DND-41 (cell line): ENCODE results near the gene KRTAP4-7.

Source experiments
- ATAC-seq: fragments of 200-7000 bp; cut with Tn5 transposase; 3 replicates; pipeline ENCODE4 v1.9.1; 2021; ENCODE audit warnings: low read depth; ENCODE audit not compliant: insufficient read depth
- DNase-seq: peaks from one replicate; pipeline ENCODE4 v3.0.0-alpha.2; 2020
- H2AFZ ChIP-seq: 2 replicates; pipeline ENCODE4 v1.6.0; 2012; ENCODE audit warnings: low read depth, low read length
- H3K27ac ChIP-seq: 2 replicates; pipeline ENCODE4 v1.5.1; 2012; ENCODE audit warnings: low read length, inconsistent platforms
- H3K27me3 ChIP-seq: fragments of 200-600 bp; sonication (generic); 2 replicates; pipeline ENCODE4 v1.6.0; 2012; ENCODE audit warnings: low read length, mild to moderate bottlenecking, inconsistent platforms; ENCODE audit not compliant: insufficient read depth, poor library complexity
- H3K36me3 ChIP-seq: 2 replicates; pipeline ENCODE4 v1.5.1; 2012; ENCODE audit warnings: low read length, inconsistent platforms; ENCODE audit not compliant: insufficient read depth
- H3K4me1 ChIP-seq: 2 replicates; pipeline ENCODE4 v1.5.1; 2012; ENCODE audit warnings: mild to moderate bottlenecking, low read length; ENCODE audit not compliant: insufficient read depth
- H3K4me2 ChIP-seq: 2 replicates; pipeline ENCODE4 v1.6.0; 2012; ENCODE audit warnings: mild to moderate bottlenecking, moderate library complexity, low read length, inconsistent platforms; ENCODE audit not compliant: insufficient read depth
- H3K4me3 ChIP-seq, 2 experiments: fragments of 200-600 bp in 1 of 2; shearing (Covaris generic) in 1 of 2; 2 replicates each; pipeline ENCODE4 v1.5.1; 2012 to 2016; ENCODE audit warnings: inconsistent platforms in 2 of 2, low read length in 2 of 2, mild to moderate bottlenecking in 2 of 2, low read depth in 1 of 2, moderate library complexity in 1 of 2
- H3K79me2 ChIP-seq: 2 replicates; pipeline ENCODE4 v1.6.0; 2012; ENCODE audit warnings: low read length, inconsistent platforms; ENCODE audit not compliant: insufficient read depth
- H3K9ac ChIP-seq: 2 replicates; pipeline ENCODE4 v1.6.0; 2012; ENCODE audit warnings: low read depth, mild to moderate bottlenecking, inconsistent platforms, low read length, moderate library complexity
- H3K9me3 ChIP-seq: 2 replicates; pipeline ENCODE4 v1.5.1; 2012; ENCODE audit warnings: low read length, moderate library complexity, mild to moderate bottlenecking, inconsistent platforms; ENCODE audit not compliant: insufficient read depth, severe bottlenecking
- H4K20me1 ChIP-seq: 2 replicates; pipeline ENCODE4 v1.6.0; 2012; ENCODE audit warnings: low read length; ENCODE audit not compliant: insufficient read depth
- EZH2 ChIP-seq: IDR thresholded peaks from 3 replicates; pipeline ENCODE4 v1.6.1; 2012; ENCODE audit warnings: borderline replicate concordance, low read depth, mild to moderate bottlenecking, moderate library complexity, low read length, inconsistent platforms; ENCODE audit not compliant: severe bottlenecking
- TF ChIP-seq, protein P1 (sequence below): IDR thresholded peaks from 2 replicates; pipeline ENCODE4 v1.5.1; 2012; ENCODE audit warnings: borderline replicate concordance, low read length, moderate library complexity, mild to moderate bottlenecking; ENCODE audit not compliant: poor library complexity, severe bottlenecking; ENCODE audit errors: extremely low read depth

The KRTAP4-7 gene

GRCh38 chr17:41065829-41066624 is 17.9 kb upstream of the KRTAP4-7 start, which contains the start of gene KRTAP2-4:
Gene KRTAP2-4, minus strand, starts transcription at chr17:41065879. Its CDS starts 34 bp downstream, at chr17:41065845.
- H3K36me3 ChIP-seq, result no peaks in the 10 kb centered on the region
- no peaks in the 10 kb centered on the region for H3K9me3 ChIP-seq
- no peak for DNase-seq
- H3K79me2 ChIP-seq, result no peaks in the 10 kb centered on the region
- H2AFZ ChIP-seq, result no peak within 1 kb of the TSS
- no peak within 1 kb of the TSS for H3K4me3 ChIP-seq
- no peak for ATAC-seq
- H3K27ac ChIP-seq, result no peak within 1 kb of the TSS
- no peaks in the 10 kb centered on the region for H3K4me1 ChIP-seq
- no peak within 1 kb of the TSS for H3K9ac ChIP-seq
- no peaks in the 10 kb centered on the region for H3K27me3 ChIP-seq
- no peak within 1 kb of the TSS for H3K4me2 ChIP-seq
- no peaks in the 10 kb centered on the region for H4K20me1 ChIP-seq
- TF ChIP-seq, protein P1, sequence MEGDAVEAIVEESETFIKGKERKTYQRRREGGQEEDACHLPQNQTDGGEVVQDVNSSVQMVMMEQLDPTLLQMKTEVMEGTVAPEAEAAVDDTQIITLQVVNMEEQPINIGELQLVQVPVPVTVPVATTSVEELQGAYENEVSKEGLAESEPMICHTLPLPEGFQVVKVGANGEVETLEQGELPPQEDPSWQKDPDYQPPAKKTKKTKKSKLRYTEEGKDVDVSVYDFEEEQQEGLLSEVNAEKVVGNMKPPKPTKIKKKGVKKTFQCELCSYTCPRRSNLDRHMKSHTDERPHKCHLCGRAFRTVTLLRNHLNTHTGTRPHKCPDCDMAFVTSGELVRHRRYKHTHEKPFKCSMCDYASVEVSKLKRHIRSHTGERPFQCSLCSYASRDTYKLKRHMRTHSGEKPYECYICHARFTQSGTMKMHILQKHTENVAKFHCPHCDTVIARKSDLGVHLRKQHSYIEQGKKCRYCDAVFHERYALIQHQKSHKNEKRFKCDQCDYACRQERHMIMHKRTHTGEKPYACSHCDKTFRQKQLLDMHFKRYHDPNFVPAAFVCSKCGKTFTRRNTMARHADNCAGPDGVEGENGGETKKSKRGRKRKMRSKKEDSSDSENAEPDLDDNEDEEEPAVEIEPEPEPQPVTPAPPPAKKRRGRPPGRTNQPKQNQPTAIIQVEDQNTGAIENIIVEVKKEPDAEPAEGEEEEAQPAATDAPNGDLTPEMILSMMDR, result no peak
- TF ChIP-seq EZH2, result no peak

DNA sequence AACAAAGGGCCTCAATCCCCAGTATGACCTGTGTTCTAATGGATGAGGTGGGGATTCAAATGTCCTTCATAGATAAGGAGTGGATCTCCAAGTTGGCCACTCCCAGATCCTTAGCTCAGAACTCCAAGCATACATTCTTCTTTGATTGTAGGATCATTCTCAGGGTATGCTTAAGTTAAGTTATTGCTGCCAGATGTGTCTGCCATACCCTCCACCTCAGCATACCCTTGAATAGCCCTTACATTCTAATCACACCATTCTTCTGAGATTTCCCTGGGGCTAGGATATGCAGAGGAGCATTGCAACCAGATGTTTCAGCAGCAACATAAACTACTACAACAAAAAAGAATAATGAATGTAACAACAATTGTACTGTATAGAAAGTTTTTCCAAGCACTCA is 16.7 kb upstream of the KRTAP4-7 start:
- no peak overlapping the region for H2AFZ ChIP-seq
- no peaks in the 10 kb centered on the region for H3K9me3 ChIP-seq
- H4K20me1 ChIP-seq, result no peaks in the 10 kb centered on the region
- no peaks in the 10 kb centered on the region for H3K4me1 ChIP-seq
- H3K9ac ChIP-seq, result no peak overlapping the region
- TF ChIP-seq, protein P1, result no peak
- no peak for TF ChIP-seq EZH2
- H3K4me3 ChIP-seq, result no peak overlapping the region
- no peak for ATAC-seq
- no peaks in the 10 kb centered on the region for H3K79me2 ChIP-seq
- H3K27ac ChIP-seq, result no peak overlapping the region
- H3K27me3 ChIP-seq, result peaks cover 4% of the 10 kb centered on the region
- H3K4me2 ChIP-seq, result no peak overlapping the region
- no peak for DNase-seq
- no peaks in the 10 kb centered on the region for H3K36me3 ChIP-seq

DNA sequence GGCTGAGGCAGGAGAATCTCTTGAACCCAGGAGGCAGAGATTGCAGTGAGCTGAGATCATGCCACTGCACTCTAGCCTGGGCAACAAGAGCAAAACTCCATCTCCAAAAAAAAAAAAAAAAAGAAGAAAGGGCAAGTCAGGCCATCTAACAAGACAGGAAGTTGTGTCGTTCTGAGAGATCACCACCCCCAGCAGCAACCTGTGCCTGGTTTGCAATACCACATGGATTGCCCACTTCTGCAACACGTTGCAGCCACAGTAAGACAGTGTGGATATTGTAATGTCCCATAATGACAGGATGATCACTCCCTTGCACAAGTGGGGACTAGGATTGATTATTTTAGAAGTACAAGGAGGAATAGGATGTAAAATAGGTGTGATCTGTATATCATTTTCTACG is 14.9 kb upstream of the KRTAP4-7 start:
- ATAC-seq, result no peak

GRCh38 chr17:41071606-41072360 is 12.2 kb upstream of the KRTAP4-7 start:
- Histone ChIP-seq H3K27ac (no peak overlapping the region), H3K79me2 (no peaks in the 10 kb centered on the region), H3K9me3 (no peaks in the 10 kb centered on the region), H3K9ac (no peak overlapping the region), H2AFZ (no peak overlapping the region), H3K4me3 (no peak overlapping the region), H3K27me3 (peaks cover 9% of the 10 kb centered on the region), H3K4me1 (no peaks in the 10 kb centered on the region), H3K36me3 (no peaks in the 10 kb centered on the region), H4K20me1 (no peaks in the 10 kb centered on the region), H3K4me2 (no peak overlapping the region)
- ATAC-seq, result no peak
- TF ChIP-seq EZH2, result no peak
- TF ChIP-seq, protein P1, result no peak
- no peak for DNase-seq

More for the DNA sequence above, 14.9 kb upstream of the KRTAP4-7 start:
- no peaks in the 10 kb centered on the region for H3K36me3 ChIP-seq
- no peak overlapping the region for H3K27ac ChIP-seq
- TF ChIP-seq EZH2, result no peak
- H3K4me1 ChIP-seq, result no peaks in the 10 kb centered on the region
- H3K9ac ChIP-seq, result no peak overlapping the region
- H3K4me2 ChIP-seq, result no peak overlapping the region
- H2AFZ ChIP-seq, result no peak overlapping the region
- DNase-seq, result no peak
- no peaks in the 10 kb centered on the region for H3K79me2 ChIP-seq
- no peaks in the 10 kb centered on the region for H4K20me1 ChIP-seq
- H3K9me3 ChIP-seq, result no peaks in the 10 kb centered on the region
- no peak overlapping the region for H3K4me3 ChIP-seq
- H3K27me3 ChIP-seq, result peaks cover 4% of the 10 kb centered on the region
